Measurements from ENCODE around the gene PANK2.

Gene PANK2

GRCh38 chr20:3863317-3863716 lies 25.9 kb upstream of the PANK2 start:
- in situ Hi-C loops (cut with MboI; ENCODE audit: low pct_unique_long_range_greater_than_20kb, low sequenced_read_pairs, unreplicated experiment) = no loop called here

GRCh38 chr20:3864518-3864917 lies 24.7 kb upstream of the PANK2 start:
- in situ Hi-C loops (cut with MboI; ENCODE audit: low pct_unique_long_range_greater_than_20kb, low sequenced_read_pairs, unreplicated experiment) = no loop called here
- DNase-seq (ENCODE audit: low spot score) = no peak
- no peak for TF ChIP-seq CTCF (IDR thresholded peaks at IDR 0.05; ENCODE audit: extremely low read depth, insufficient read depth, missing control alignments)

More at GRCh38 chr20:3863317-3863716, 25.9 kb upstream of the PANK2 start:
- DNase-seq (ENCODE audit: low spot score) = no peak
- no peak for TF ChIP-seq CTCF (IDR thresholded peaks at IDR 0.05; ENCODE audit: extremely low read depth, insufficient read depth, missing control alignments)

- in situ Hi-C loops (cut with MboI; ENCODE audit: low pct_unique_long_range_greater_than_20kb, low sequenced_read_pairs, unreplicated experiment) = no loop called here
- no peak for DNase-seq (ENCODE audit: low spot score)
- no peak for TF ChIP-seq CTCF (IDR thresholded peaks at IDR 0.05; ENCODE audit: extremely low read depth, insufficient read depth, missing control alignments)
These were observed 23.9 kb upstream of the PANK2 start for GRCh38 chr20:3865152-3865886.

- TF ChIP-seq CTCF (IDR thresholded peaks at IDR 0.05; ENCODE audit: extremely low read depth, insufficient read depth, missing control alignments) = no peak
- in situ Hi-C loops (cut with MboI; ENCODE audit: low pct_unique_long_range_greater_than_20kb, low sequenced_read_pairs, unreplicated experiment) = no loop called here
These were observed 23.2 kb upstream of the PANK2 start for GRCh38 chr20:3865887-3866407.

GRCh38 chr20:3866464-3866863 lies 22.7 kb upstream of the PANK2 start:
- no peak for DNase-seq (ENCODE audit: low spot score)
- in situ Hi-C loops (cut with MboI; ENCODE audit: low pct_unique_long_range_greater_than_20kb, low sequenced_read_pairs, unreplicated experiment) = no loop called here
- TF ChIP-seq CTCF (IDR thresholded peaks at IDR 0.05; ENCODE audit: extremely low read depth, insufficient read depth, missing control alignments) = no peak

More at GRCh38 chr20:3865887-3866407, 23.2 kb upstream of the PANK2 start:
- DNase-seq (ENCODE audit: low spot score) = no peak

- no peak for DNase-seq (ENCODE audit: low spot score)
- in situ Hi-C loops (cut with MboI; ENCODE audit: low pct_unique_long_range_greater_than_20kb, low sequenced_read_pairs, unreplicated experiment) = no loop called here
- no peak for TF ChIP-seq CTCF (IDR thresholded peaks at IDR 0.05; ENCODE audit: extremely low read depth, insufficient read depth, missing control alignments)
These were observed 21.4 kb upstream of the PANK2 start for GRCh38 chr20:3867802-3868201.

Measured in GM13977 (cell line).